Measurements from ENCODE around the gene IRF8. TPM values are rescaled to one million over a fixed set of nuclear protein-coding genes. Genes with fewer than 3 reads are reported as not detected.

The IRF8 gene
- total and polyA plus RNA-seq, 2 donors (not counting 1 experiment from before 2014, with no cell fraction given) = 0.14 TPM; not detected in 1

GRCh38 chr16:85859818-85860125, 39.2 kb upstream of the IRF8 start:
- no peak for DNase-seq (ENCODE audit: low read depth in 2 of 2)
- no peak for TF ChIP-seq EZH2 (IDR thresholded peaks at IDR 0.05; ENCODE audit: low read length, missing control alignments)
- TF ChIP-seq CTCF (conservative IDR thresholded peaks at IDR 0.05 in 1 of 2, IDR thresholded peaks at IDR 0.05 in 1 of 2; ENCODE audit: low read depth in 1 of 2, low read length in 2 of 2) = no peak
- no peak overlapping the region for H3K4me3 ChIP-seq (replicated peaks in 1 of 4; ENCODE audit: control extremely low read depth in 1 of 4, insufficient read depth in 1 of 4, low read depth in 3 of 4, low read length in 4 of 4)

GRCh38 chr16:85860413-85861094, 38.4 kb upstream of the IRF8 start:
- H3K9me3 ChIP-seq (ENCODE audit: control insufficient read depth, insufficient read depth, low read depth, low read length) = no peaks in the 10 kb centered on the region
- no peak overlapping the region for H2AFZ ChIP-seq (ENCODE audit: low read length)
- H3K4me2 ChIP-seq (ENCODE audit: extremely low read depth, insufficient read depth, low read length) = no peak overlapping the region
- H4K20me1 ChIP-seq (ENCODE audit: control insufficient read depth, extremely low read depth, insufficient read depth, low read length) = no peaks in the 10 kb centered on the region
- no peak overlapping the region for H3K27ac ChIP-seq (ENCODE audit: insufficient read depth, low read length)
- no peaks in the 10 kb centered on the region for H3K36me3 ChIP-seq (ENCODE audit: control insufficient read depth, insufficient read depth, low read length)
- H3K9ac ChIP-seq (ENCODE audit: insufficient read depth, low read length) = no peak overlapping the region
- no peaks in the 10 kb centered on the region for H3K4me1 ChIP-seq (ENCODE audit: control insufficient read depth, extremely low read depth, insufficient read depth, low read length)
- H3K27me3 ChIP-seq (ENCODE audit: control insufficient read depth, insufficient read depth, low read length) = no peaks in the 10 kb centered on the region
- H3K4me3 ChIP-seq (replicated peaks in 1 of 4; ENCODE audit: control extremely low read depth in 1 of 4, insufficient read depth in 1 of 4, low read depth in 3 of 4, low read length in 4 of 4) = no peak overlapping the region
- DNase-seq (ENCODE audit: low read depth in 2 of 2) = no peak
- TF ChIP-seq CTCF (conservative IDR thresholded peaks at IDR 0.05 in 1 of 2, IDR thresholded peaks at IDR 0.05 in 1 of 2; ENCODE audit: low read depth in 1 of 2, low read length in 2 of 2) (no peak), EZH2 (IDR thresholded peaks at IDR 0.05; ENCODE audit: low read length, missing control alignments) (no peak)
- no peaks in the 10 kb centered on the region for H3K79me2 ChIP-seq (ENCODE audit: control insufficient read depth, insufficient read depth, low read length)

More at GRCh38 chr16:85859818-85860125, 39.2 kb upstream of the IRF8 start:
- no peaks in the 10 kb centered on the region for H3K9me3 ChIP-seq (ENCODE audit: control insufficient read depth, insufficient read depth, low read depth, low read length)
- H3K4me2 ChIP-seq (ENCODE audit: extremely low read depth, insufficient read depth, low read length) = no peak overlapping the region
- no peak overlapping the region for H2AFZ ChIP-seq (ENCODE audit: low read length)
- no peaks in the 10 kb centered on the region for H4K20me1 ChIP-seq (ENCODE audit: control insufficient read depth, extremely low read depth, insufficient read depth, low read length)
- no peaks in the 10 kb centered on the region for H3K4me1 ChIP-seq (ENCODE audit: control insufficient read depth, extremely low read depth, insufficient read depth, low read length)
- no peak overlapping the region for H3K27ac ChIP-seq (ENCODE audit: insufficient read depth, low read length)
- H3K9ac ChIP-seq (ENCODE audit: insufficient read depth, low read length) = no peak overlapping the region
- no peaks in the 10 kb centered on the region for H3K79me2 ChIP-seq (ENCODE audit: control insufficient read depth, insufficient read depth, low read length)
- H3K36me3 ChIP-seq (ENCODE audit: control insufficient read depth, insufficient read depth, low read length) = no peaks in the 10 kb centered on the region
- no peaks in the 10 kb centered on the region for H3K27me3 ChIP-seq (ENCODE audit: control insufficient read depth, insufficient read depth, low read length)

- Histone ChIP-seq H2AFZ (ENCODE audit: low read length) (no peak overlapping the region), H3K27ac (ENCODE audit: insufficient read depth, low read length) (no peak overlapping the region), H3K4me3 (replicated peaks in 1 of 4; ENCODE audit: control extremely low read depth in 1 of 4, insufficient read depth in 1 of 4, low read depth in 3 of 4, low read length in 4 of 4) (no peak overlapping the region), H3K4me1 (ENCODE audit: control insufficient read depth, extremely low read depth, insufficient read depth, low read length) (no peaks in the 10 kb centered on the region), H3K79me2 (ENCODE audit: control insufficient read depth, insufficient read depth, low read length) (no peaks in the 10 kb centered on the region), H4K20me1 (ENCODE audit: control insufficient read depth, extremely low read depth, insufficient read depth, low read length) (no peaks in the 10 kb centered on the region), H3K4me2 (ENCODE audit: extremely low read depth, insufficient read depth, low read length) (no peak overlapping the region), H3K9me3 (ENCODE audit: control insufficient read depth, insufficient read depth, low read depth, low read length) (no peaks in the 10 kb centered on the region), H3K9ac (ENCODE audit: insufficient read depth, low read length) (no peak overlapping the region), H3K36me3 (ENCODE audit: control insufficient read depth, insufficient read depth, low read length) (no peaks in the 10 kb centered on the region), H3K27me3 (ENCODE audit: control insufficient read depth, insufficient read depth, low read length) (no peaks in the 10 kb centered on the region)
- no peak for TF ChIP-seq CTCF (conservative IDR thresholded peaks at IDR 0.05 in 1 of 2, IDR thresholded peaks at IDR 0.05 in 1 of 2; ENCODE audit: low read depth in 1 of 2, low read length in 2 of 2)
- TF ChIP-seq EZH2 (IDR thresholded peaks at IDR 0.05; ENCODE audit: low read length, missing control alignments) = no peak
- no peak for DNase-seq (ENCODE audit: low read depth in 2 of 2)
Measured at GRCh38 chr16:85861095-85861825, 37.7 kb upstream of the IRF8 start.
